Neural crest cell (in vitro differentiated cells): Measurements from ENCODE around the gene ADORA2A. TPM values are rescaled to one million over a fixed set of nuclear protein-coding genes. Genes with fewer than 3 reads are reported as not detected.
A peak's percentile ranks its signal among the peaks of the same experiment; 100 is the strongest.

Source experiments
- DNase-seq: peaks from one replicate; pipeline ENCODE4 v3.0.0; 2021; ENCODE audit warnings: low read depth, mixed read lengths, low spot score
- H3K27ac Mint-ChIP-seq: one replicate; pipeline ENCODE4 v1.8.0; 2021; ENCODE audit warnings: mild to moderate bottlenecking, mixed read lengths; ENCODE audit not compliant: unreplicated experiment
- H3K27me3 Mint-ChIP-seq: 2 replicates; pipeline ENCODE4 v1.8.0; 2021; ENCODE audit warnings: low read depth, mild to moderate bottlenecking, mixed read lengths
- H3K36me3 Mint-ChIP-seq: 2 replicates; pipeline ENCODE4 v1.8.0; 2021; ENCODE audit warnings: low read depth, mild to moderate bottlenecking, mixed read lengths
- H3K4me1 Mint-ChIP-seq: 2 replicates; pipeline ENCODE4 v1.8.0; 2021; ENCODE audit warnings: mixed read lengths
- H3K4me3 Mint-ChIP-seq: one replicate; pipeline ENCODE4 v1.8.0; 2021; ENCODE audit warnings: mild to moderate bottlenecking, mixed read lengths
- H3K9me3 Mint-ChIP-seq: 2 replicates; pipeline ENCODE4 v1.8.0; 2021; ENCODE audit warnings: mixed read lengths
- total RNA-seq: library from RNA; stranded (reverse); gene quantifications from 2 replicates; pipeline ENCODE4 v1.2.1, GENCODE V29; 2021
- TF ChIP-seq, protein P1 (sequence below): fragments of 200-600 bp; sonication (generic); conservative IDR thresholded peaks from 2 replicates; pipeline ENCODE4 v1.5.0; 2021; ENCODE audit warnings: antibody characterized with exemption, mild to moderate bottlenecking

Gene ADORA2A
- total RNA-seq, 1 donor from 2014 or later, result 2.8 TPM

DNA sequence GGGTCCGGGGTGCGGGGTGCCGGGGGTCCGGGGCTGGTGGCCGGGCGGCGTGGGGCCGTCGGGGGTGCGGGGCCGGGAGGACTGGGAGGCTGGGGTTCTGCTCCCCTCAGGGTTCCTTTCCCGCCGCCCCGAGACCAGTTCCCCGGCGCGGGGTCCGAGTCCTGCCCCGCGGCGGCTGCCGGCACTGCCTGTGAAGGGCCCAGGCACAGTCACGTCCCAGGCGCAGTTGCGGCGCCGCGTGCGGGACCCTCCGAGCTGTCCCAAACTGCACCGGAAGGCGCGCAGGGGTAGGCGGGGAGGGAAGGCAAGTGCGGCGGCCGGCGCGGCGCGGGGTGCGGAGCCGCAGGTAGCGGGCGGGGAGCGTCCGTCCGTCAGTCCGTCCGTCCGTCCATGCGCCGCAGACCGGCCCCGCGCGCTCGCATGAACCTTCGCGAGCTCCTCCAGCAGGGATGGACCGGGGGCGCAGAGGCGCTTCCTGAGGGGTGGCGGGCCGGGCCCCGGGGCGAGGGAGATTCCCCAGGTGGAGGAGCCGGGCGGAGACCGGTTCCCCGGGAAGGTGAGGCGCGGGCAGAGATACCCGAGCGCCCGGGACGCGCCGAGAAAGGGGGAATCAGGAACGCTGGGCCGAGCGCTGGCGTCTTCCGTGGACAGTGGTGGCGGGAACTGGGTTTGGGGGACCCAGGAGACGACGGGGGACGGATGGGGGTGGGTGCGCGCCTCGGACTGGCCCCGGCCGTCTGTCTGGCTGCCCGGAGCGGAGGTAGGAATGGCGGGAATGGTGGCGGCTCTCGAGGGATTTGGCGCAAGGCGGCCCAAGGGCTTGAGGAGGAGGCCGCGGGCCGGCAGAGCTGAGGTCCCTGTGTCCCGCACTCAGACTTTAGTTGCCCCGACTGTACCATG is 3.1 kb upstream of the ADORA2A start:
- Mint-ChIP-seq H3K4me3 (peak overlapping the region; percentile 72), H3K36me3 (no peaks in the 10 kb centered on the region), H3K27ac (no peak overlapping the region), H3K4me1 (peaks cover 15% of the 10 kb centered on the region), H3K9me3 (no peaks in the 10 kb centered on the region), H3K27me3 (peaks cover 49% of the 10 kb centered on the region)
- TF ChIP-seq, protein P1, sequence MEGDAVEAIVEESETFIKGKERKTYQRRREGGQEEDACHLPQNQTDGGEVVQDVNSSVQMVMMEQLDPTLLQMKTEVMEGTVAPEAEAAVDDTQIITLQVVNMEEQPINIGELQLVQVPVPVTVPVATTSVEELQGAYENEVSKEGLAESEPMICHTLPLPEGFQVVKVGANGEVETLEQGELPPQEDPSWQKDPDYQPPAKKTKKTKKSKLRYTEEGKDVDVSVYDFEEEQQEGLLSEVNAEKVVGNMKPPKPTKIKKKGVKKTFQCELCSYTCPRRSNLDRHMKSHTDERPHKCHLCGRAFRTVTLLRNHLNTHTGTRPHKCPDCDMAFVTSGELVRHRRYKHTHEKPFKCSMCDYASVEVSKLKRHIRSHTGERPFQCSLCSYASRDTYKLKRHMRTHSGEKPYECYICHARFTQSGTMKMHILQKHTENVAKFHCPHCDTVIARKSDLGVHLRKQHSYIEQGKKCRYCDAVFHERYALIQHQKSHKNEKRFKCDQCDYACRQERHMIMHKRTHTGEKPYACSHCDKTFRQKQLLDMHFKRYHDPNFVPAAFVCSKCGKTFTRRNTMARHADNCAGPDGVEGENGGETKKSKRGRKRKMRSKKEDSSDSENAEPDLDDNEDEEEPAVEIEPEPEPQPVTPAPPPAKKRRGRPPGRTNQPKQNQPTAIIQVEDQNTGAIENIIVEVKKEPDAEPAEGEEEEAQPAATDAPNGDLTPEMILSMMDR, result no peak
- no peak for DNase-seq

DNA sequence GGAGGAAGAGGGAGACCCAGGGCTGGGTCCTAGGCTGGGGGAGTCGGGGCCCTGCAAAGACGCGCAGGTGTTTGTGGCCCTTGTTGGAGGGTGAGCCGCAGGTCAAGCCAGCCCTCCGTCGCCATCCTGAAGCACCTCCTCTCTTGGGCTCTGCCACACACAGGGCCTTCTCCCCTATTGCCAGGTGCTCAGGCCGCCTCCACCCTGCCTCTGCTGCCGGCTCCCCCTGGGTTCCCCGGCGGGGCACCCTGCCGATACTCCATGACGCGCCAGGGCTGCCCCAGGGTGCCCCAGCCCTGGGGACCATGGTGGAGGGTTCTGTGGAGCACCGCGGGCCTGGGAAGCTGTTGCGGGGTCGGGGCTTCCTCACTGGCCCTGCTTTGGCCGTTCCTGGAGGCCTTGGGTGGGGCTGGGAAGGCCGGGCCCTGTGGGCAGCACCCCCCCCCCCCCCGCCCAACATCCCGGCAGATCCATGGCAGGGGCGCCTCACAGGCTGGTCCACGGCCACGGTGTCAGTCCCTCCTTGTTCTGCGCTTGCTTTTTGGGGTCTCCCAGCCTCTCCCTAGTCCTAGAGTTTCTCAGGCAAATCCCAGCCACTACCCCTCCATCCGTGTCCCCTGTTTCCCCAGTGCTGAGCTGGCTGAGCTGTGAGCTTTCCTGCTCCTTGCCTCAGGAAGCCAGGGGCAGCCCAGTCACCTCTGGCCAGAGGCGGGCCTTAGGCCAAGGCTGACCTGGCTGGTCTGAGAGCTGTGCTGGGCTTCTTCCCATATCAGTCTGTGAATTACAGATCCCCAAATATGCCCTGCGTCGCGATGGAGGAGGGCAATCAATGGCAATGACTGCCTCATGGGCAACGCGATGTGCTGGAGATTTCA is 2.3 kb upstream of the ADORA2A start:
- TF ChIP-seq, protein P1, result no peak
- no peak for DNase-seq
- H3K27me3 Mint-ChIP-seq, result peaks cover 50% of the 10 kb centered on the region
- no peak overlapping the region for H3K27ac Mint-ChIP-seq
- no peaks in the 10 kb centered on the region for H3K9me3 Mint-ChIP-seq
- peaks cover 14% of the 10 kb centered on the region for H3K4me1 Mint-ChIP-seq
- H3K36me3 Mint-ChIP-seq, result no peaks in the 10 kb centered on the region
- H3K4me3 Mint-ChIP-seq, result peak overlapping the region; percentile 72

DNA sequence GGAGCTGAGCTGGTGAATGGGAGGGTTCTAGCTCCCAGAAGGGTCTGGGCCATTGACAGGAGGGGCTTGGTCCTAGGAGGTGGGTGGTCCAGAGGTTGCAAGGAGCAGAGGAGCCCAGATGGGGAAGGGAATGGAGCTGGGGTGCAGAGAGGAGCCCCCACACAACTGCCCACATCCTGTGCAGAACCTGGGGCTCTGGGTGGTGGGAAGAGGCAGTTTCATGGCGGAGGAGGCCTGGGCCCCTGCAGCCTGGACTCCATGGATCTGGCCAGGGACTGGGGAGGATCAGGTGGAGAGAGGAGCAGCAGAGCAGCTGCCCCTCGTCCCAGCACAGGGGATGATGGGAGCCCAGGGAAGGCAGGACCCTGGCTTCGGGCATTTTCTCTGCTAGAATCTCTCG is 963 bp upstream of the ADORA2A start:
- H3K36me3 Mint-ChIP-seq, result no peaks in the 10 kb centered on the region

DNA sequence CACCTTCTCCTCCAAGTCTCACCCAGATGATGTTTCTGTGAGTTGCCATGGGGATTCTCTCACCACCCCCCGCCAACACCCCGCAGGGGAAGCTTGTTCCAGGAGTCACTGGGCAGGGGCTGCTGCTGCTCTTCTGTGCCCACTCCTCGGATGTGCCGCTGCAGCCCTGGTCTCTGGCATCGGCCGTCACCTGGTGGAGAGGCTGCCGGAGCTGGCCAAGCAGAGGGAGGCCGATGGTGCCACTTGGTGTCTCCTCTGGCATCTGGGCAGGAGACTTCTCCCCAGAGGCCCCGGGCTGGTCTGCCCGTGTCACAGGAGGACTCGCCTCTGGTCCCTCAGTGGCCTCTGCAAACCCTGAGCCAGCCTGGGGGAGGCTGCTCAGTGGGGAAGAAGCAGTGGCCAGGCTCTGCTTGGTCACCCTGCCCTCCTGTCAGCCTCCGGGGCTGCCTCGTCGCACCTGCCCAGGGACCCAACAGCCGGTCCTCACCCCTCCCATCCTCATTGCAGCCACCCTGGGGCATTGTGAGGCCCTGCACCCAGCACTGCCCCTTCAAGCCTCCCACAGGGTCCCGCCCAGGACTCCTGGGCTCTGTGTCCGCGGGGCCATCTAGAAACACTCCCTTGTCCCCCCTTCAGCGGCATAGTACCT is 424 bp upstream of the ADORA2A start:
- Mint-ChIP-seq H3K9me3 (no peaks in the 10 kb centered on the region), H3K4me3 (no peak overlapping the region), H3K27me3 (peaks cover 41% of the 10 kb centered on the region), H3K27ac (no peak overlapping the region), H3K4me1 (peaks cover 14% of the 10 kb centered on the region), H3K36me3 (no peaks in the 10 kb centered on the region)
- DNase-seq, result no peak
- TF ChIP-seq, protein P1, result no peak

More for the DNA sequence above, 963 bp upstream of the ADORA2A start:
- Mint-ChIP-seq H3K4me3 (peak overlapping the region; percentile 56), H3K27ac (peak overlapping the region; percentile 31), H3K9me3 (no peaks in the 10 kb centered on the region), H3K4me1 (peaks cover 14% of the 10 kb centered on the region), H3K27me3 (peaks cover 44% of the 10 kb centered on the region)
- no peak for DNase-seq
- TF ChIP-seq, protein P1, result no peak

DNA sequence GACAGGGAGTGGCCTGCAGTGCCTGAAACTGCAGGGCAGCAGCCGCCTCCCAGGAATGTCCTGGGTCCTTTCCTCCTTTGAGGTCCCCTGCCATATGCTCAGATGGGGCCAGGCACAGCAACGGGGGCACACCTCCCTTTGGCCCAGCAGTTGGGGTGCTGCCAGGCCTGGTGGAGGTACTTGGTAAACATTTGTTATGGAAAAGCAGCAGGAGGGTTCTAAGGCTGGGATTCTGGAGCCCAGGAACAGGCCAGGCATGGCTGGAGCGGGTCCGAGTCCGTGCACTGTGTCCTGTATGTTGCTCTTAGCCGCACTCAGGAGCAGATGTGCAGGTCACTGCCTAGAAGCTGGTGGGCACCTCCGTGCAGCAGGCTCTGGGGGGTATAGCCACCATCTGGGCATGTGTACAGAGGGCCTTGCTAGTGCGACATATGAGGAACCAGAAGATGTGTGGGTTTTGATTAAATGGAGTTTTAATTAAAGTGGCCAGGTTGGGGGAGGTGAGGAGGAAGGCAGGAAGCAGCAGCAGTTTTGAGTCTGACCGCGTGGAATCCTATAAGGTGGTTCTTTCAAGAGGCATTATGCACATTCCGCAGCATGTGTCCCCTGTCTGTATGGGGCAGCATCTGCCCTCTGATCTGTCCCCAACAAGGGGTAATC is 1.5 kb downstream of the ADORA2A start:
- H3K4me1 Mint-ChIP-seq, result peaks cover 14% of the 10 kb centered on the region
- TF ChIP-seq, protein P1, result no peak
- DNase-seq, result no peak
- H3K27me3 Mint-ChIP-seq, result peaks cover 29% of the 10 kb centered on the region
- H3K9me3 Mint-ChIP-seq, result no peaks in the 10 kb centered on the region
- no peak overlapping the region for H3K27ac Mint-ChIP-seq
- peak overlapping the region; percentile 32 for H3K4me3 Mint-ChIP-seq
- no peaks in the 10 kb centered on the region for H3K36me3 Mint-ChIP-seq
